HepG2 (cell line): ENCODE results near the gene PIP4K2B. TPM values are rescaled to one million over a fixed set of nuclear protein-coding genes. Genes with fewer than 3 reads are reported as not detected.
A peak's percentile ranks its signal among the peaks of the same experiment; 100 is the strongest.

ENCODE experiments used
- ARID5B ChIP-seq: IDR thresholded peaks from 2 replicates; pipeline ENCODE4 v1.4.0; 2020; ENCODE audit warnings: mild to moderate bottlenecking, missing genetic modification reagents
- ASH2L ChIP-seq: fragments of 300-600, 200-600 bp; sonication (generic); IDR thresholded peaks from 2 replicates; pipeline ENCODE4 v1.7.0; 2017; ENCODE audit warnings: low read depth, mild to moderate bottlenecking, moderate library complexity, mixed read lengths, low read length; ENCODE audit not compliant: insufficient read length
- BORCS8-MEF2B ChIP-seq: sonication (generic); formaldehyde crosslinking; IDR thresholded peaks from 2 replicates; pipeline ENCODE4 v1.8.0; 2022; ENCODE audit warnings: mild to moderate bottlenecking, missing genetic modification reagents
- CHD4 ChIP-seq: fragments of 200-600 bp; sonication (generic); IDR thresholded peaks from 2 replicates; pipeline ENCODE4 v1.7.0; 2017; ENCODE audit warnings: mild to moderate bottlenecking, low read length, borderline replicate concordance
- CSRNP1 ChIP-seq: sonication (generic); formaldehyde crosslinking; IDR thresholded peaks from 2 replicates; pipeline ENCODE4 v1.8.1; 2023; ENCODE audit warnings: mild to moderate bottlenecking, missing genetic modification reagents
- MED8 ChIP-seq: sonication (generic); formaldehyde crosslinking; IDR thresholded peaks from 2 replicates; pipeline ENCODE4 v1.8.1; 2023; ENCODE audit warnings: mild to moderate bottlenecking, missing genetic modification reagents; ENCODE audit not compliant: insufficient replicate concordance
- MNT ChIP-seq: fragments of 450-650 bp; IDR thresholded peaks from 2 replicates; pipeline ENCODE4 v1.6.1; 2016
- POLR2A ChIP-seq, 2 experiments: IDR thresholded peaks; 2 replicates each; pipeline ENCODE4 v1.6.1; 2011; ENCODE audit warnings: low read depth in 2 of 2, low read length in 2 of 2, mild to moderate bottlenecking in 1 of 2, moderate library complexity in 1 of 2; ENCODE audit not compliant: insufficient read depth in 1 of 2
- RFXAP ChIP-seq: sonication (generic); formaldehyde crosslinking; IDR thresholded peaks from 2 replicates; pipeline ENCODE4 v1.4.0; 2020; ENCODE audit warnings: missing genetic modification reagents, borderline replicate concordance
- SKIL ChIP-seq: sonication (generic); formaldehyde crosslinking; IDR thresholded peaks from 2 replicates; pipeline ENCODE4 v1.8.0; 2022; ENCODE audit warnings: missing genetic modification reagents, mild to moderate bottlenecking, moderate library complexity, borderline replicate concordance
- SPEN ChIP-seq: sonication (generic); formaldehyde crosslinking; IDR thresholded peaks from 2 replicates; pipeline ENCODE4 v1.5.1; 2020; ENCODE audit warnings: low read depth, mild to moderate bottlenecking, missing genetic modification reagents
- ZBTB42 ChIP-seq: sonication (generic); formaldehyde crosslinking; IDR thresholded peaks from 2 replicates; pipeline ENCODE4 v1.5.0; 2020; ENCODE audit warnings: mild to moderate bottlenecking, missing genetic modification reagents
- ZNF3 ChIP-seq: IDR thresholded peaks from 2 replicates; pipeline ENCODE4 v1.7.0; 2017; ENCODE audit warnings: inconsistent platforms
- ZNF484 ChIP-seq: sonication (generic); formaldehyde crosslinking; IDR thresholded peaks from 2 replicates; pipeline ENCODE4 v1.5.1; 2020; ENCODE audit warnings: mild to moderate bottlenecking, low read depth, missing genetic modification reagents, borderline replicate concordance
- ZNF570 ChIP-seq: sonication (generic); formaldehyde crosslinking; IDR thresholded peaks from 2 replicates; pipeline ENCODE4 v1.4.0; 2020; ENCODE audit warnings: mild to moderate bottlenecking, missing genetic modification reagents, borderline replicate concordance
- ZNF790 ChIP-seq: sonication (generic); formaldehyde crosslinking; IDR thresholded peaks from 2 replicates; pipeline ENCODE4 v1.8.0; 2022; ENCODE audit warnings: missing genetic modification reagents, mild to moderate bottlenecking, borderline replicate concordance
- ZSCAN22 ChIP-seq: sonication (generic); formaldehyde crosslinking; IDR thresholded peaks from 2 replicates; pipeline ENCODE4 v1.4.0; 2020; ENCODE audit warnings: mild to moderate bottlenecking, missing genetic modification reagents
- polyA plus RNA-seq, 8 experiments: library from polyadenylated mRNA; depleted of rRNA in 3 of 8; stranded (reverse) in 7 of 8; unstranded in 1 of 8; fragments of >200 nt; fragmentation: Illumina TruSeq in 4 of 8; extraction: Trizol in 4 of 8; gene quantifications; 2 replicates each; pipeline versions ENCODE4 v1.2.1 to v1.2.3, GENCODE V29; 2011 to 2016; ENCODE audit warnings: low read depth in 4 of 8, missing spikeins in 1 of 8, mixed read lengths in 1 of 8; ENCODE audit not compliant: insufficient read depth in 1 of 8
- total RNA-seq, 5 experiments: library from RNA; depleted of rRNA; stranded (reverse); fragments of >200 nt; fragmentation: Illumina TruSeq; extraction: Trizol; gene quantifications; 2 replicates each; pipeline ENCODE4 v1.2.3, GENCODE V29; 2016; ENCODE audit warnings: low read depth in 1 of 5

The PIP4K2B gene
- total and polyA plus RNA-seq, 2 of the 13 experiments (the other 11 are each of a cell fraction or from before 2014, with no cell fraction given) = 20.4 to 54.0 TPM

GRCh38 chr17:38824899-38825761, 25.8 kb upstream of the PIP4K2B start, which contains the start of gene CWC25 (continued):
- TF ChIP-seq SKIL (CRISPR knock-in tag) = no peak
- peak; percentile 75; the same call in 1 of the 2 replicates for TF ChIP-seq CSRNP1
- peak; percentile 75 for TF ChIP-seq BORCS8-MEF2B
- TF ChIP-seq ZNF790 = peak; percentile 83; the same call in 1 of the 2 replicates
- TF ChIP-seq ZSCAN22 (CRISPR knock-in tag) = peak; percentile 64; the same call in 1 of the 2 replicates
- TF ChIP-seq ZBTB42 (CRISPR knock-in tag) = 0 out of 2 replicates have a peak, but pooled peaks have one; percentile 45
- TF ChIP-seq RFXAP = 0 out of 2 replicates have a peak, but pooled peaks have one; percentile 40
- TF ChIP-seq ZNF570 (CRISPR knock-in tag) = no peak
- TF ChIP-seq SPEN (CRISPR knock-in tag) = peak; percentile 100
- TF ChIP-seq ARID5B (CRISPR knock-in tag) = peak; percentile 68
- TF ChIP-seq ZNF3 (CRISPR knock-in tag) = no peak
- TF ChIP-seq MED8 (CRISPR knock-in tag) = peak; percentile 81
- TF ChIP-seq POLR2A (IDR thresholded peaks at IDR 0.05; ENCODE audit: insufficient read depth in 1 of 2, low read depth in 2 of 2, low read length in 2 of 2) = peak; percentile 97 to 98
- TF ChIP-seq CHD4 = no peak
- peak; percentile 42 for TF ChIP-seq MNT
- TF ChIP-seq ZNF484 (CRISPR knock-in tag) = no peak
- TF ChIP-seq ASH2L = peak; percentile 97
